ENCODE results near the gene S1PR3. TPM values are rescaled to one million over a fixed set of nuclear protein-coding genes. Genes with fewer than 3 reads are reported as not detected.

Gene S1PR3
- total RNA-seq, 1 donor from 2014 or later, result 3.4 TPM

GRCh38 chr9:88975966-88976889 lies 15.0 kb upstream of the S1PR3 start:
- no peak for DNase-seq
- H3K4me3 Mint-ChIP-seq, result peak overlapping the region; percentile 10
- peaks cover 12% of the 10 kb centered on the region for H3K27me3 Mint-ChIP-seq
- intact Hi-C loops (cut with micrococcal nuclease), result loop anchor here (1.0 kb wide), 1 partner anchor 13 kb away; no protein-coding TSS in a partner anchor
- peaks cover 10% of the 10 kb centered on the region for H3K4me1 Mint-ChIP-seq
- H3K36me3 Mint-ChIP-seq (ENCODE audit: low read depth), result no peaks in the 10 kb centered on the region
- peak overlapping the region; percentile 26 for H3K27ac Mint-ChIP-seq
- no peaks in the 10 kb centered on the region for H3K9me3 Mint-ChIP-seq

GRCh38 chr9:88976890-88977257 lies 14.4 kb upstream of the S1PR3 start:
- H3K9me3 Mint-ChIP-seq, result no peaks in the 10 kb centered on the region
- H3K36me3 Mint-ChIP-seq (ENCODE audit: low read depth), result no peaks in the 10 kb centered on the region
- H3K4me1 Mint-ChIP-seq, result peaks cover 10% of the 10 kb centered on the region
- DNase-seq, result no peak
- peaks cover 12% of the 10 kb centered on the region for H3K27me3 Mint-ChIP-seq
- intact Hi-C loops (cut with micrococcal nuclease), result loop anchor here (1.0 kb wide), 1 partner anchor 12 kb away; no protein-coding TSS in a partner anchor
- peak overlapping the region; percentile 5 for H3K27ac Mint-ChIP-seq
- H3K4me3 Mint-ChIP-seq, result peak overlapping the region; percentile 10

GRCh38 chr9:88978034-88978433 lies 13.2 kb upstream of the S1PR3 start:
- Mint-ChIP-seq H3K9me3 (peaks cover 4% of the 10 kb centered on the region), H3K27me3 (peaks cover 15% of the 10 kb centered on the region), H3K4me3 (no peak overlapping the region), H3K27ac (no peak overlapping the region), H3K36me3 (ENCODE audit: low read depth) (no peaks in the 10 kb centered on the region), H3K4me1 (peaks cover 10% of the 10 kb centered on the region)
- intact Hi-C loops (cut with micrococcal nuclease), result no loop called here
- DNase-seq, result no peak

- DNase-seq, result no peak
- Mint-ChIP-seq H3K27me3 (peaks cover 19% of the 10 kb centered on the region), H3K4me3 (no peak overlapping the region), H3K27ac (no peak overlapping the region), H3K36me3 (ENCODE audit: low read depth) (no peaks in the 10 kb centered on the region), H3K9me3 (peaks cover 4% of the 10 kb centered on the region), H3K4me1 (peaks cover 10% of the 10 kb centered on the region)
- intact Hi-C loops (cut with micrococcal nuclease), result no loop called here
Observed at GRCh38 chr9:88979021-88979420, 12.2 kb upstream of the S1PR3 start.

GRCh38 chr9:88979791-88980190 lies 11.5 kb upstream of the S1PR3 start:
- H3K36me3 Mint-ChIP-seq (ENCODE audit: low read depth), result no peaks in the 10 kb centered on the region
- H3K27me3 Mint-ChIP-seq, result peaks cover 23% of the 10 kb centered on the region
- no peak for DNase-seq
- no peak overlapping the region for H3K27ac Mint-ChIP-seq
- no peak overlapping the region for H3K4me3 Mint-ChIP-seq
- intact Hi-C loops (cut with micrococcal nuclease), result no loop called here
- peaks cover 4% of the 10 kb centered on the region for H3K9me3 Mint-ChIP-seq
- H3K4me1 Mint-ChIP-seq, result peaks cover 10% of the 10 kb centered on the region

- Mint-ChIP-seq H3K27me3 (peaks cover 26% of the 10 kb centered on the region), H3K4me3 (no peak overlapping the region), H3K36me3 (ENCODE audit: low read depth) (no peaks in the 10 kb centered on the region), H3K4me1 (peaks cover 10% of the 10 kb centered on the region), H3K9me3 (peaks cover 4% of the 10 kb centered on the region), H3K27ac (no peak overlapping the region)
- intact Hi-C loops (cut with micrococcal nuclease), result no loop called here
- DNase-seq, result no peak
Observed at GRCh38 chr9:88980740-88981203, 10.5 kb upstream of the S1PR3 start.

GRCh38 chr9:88983865-88984542 lies 7.3 kb upstream of the S1PR3 start:
- H3K9me3 Mint-ChIP-seq, result peaks cover 4% of the 10 kb centered on the region

GRCh38 chr9:88984543-88984883 lies 6.8 kb upstream of the S1PR3 start:
- peaks cover 13% of the 10 kb centered on the region for H3K4me1 Mint-ChIP-seq
- H3K27me3 Mint-ChIP-seq, result peaks cover 25% of the 10 kb centered on the region
- intact Hi-C loops (cut with micrococcal nuclease), result no loop called here
- H3K4me3 Mint-ChIP-seq, result no peak overlapping the region
- peaks cover 4% of the 10 kb centered on the region for H3K9me3 Mint-ChIP-seq
- DNase-seq, result no peak
- no peaks in the 10 kb centered on the region for H3K36me3 Mint-ChIP-seq (ENCODE audit: low read depth)
- H3K27ac Mint-ChIP-seq, result no peak overlapping the region

More at GRCh38 chr9:88983865-88984542, 7.3 kb upstream of the S1PR3 start:
- H3K4me1 Mint-ChIP-seq, result peaks cover 8% of the 10 kb centered on the region
- peaks cover 23% of the 10 kb centered on the region for H3K27me3 Mint-ChIP-seq
- DNase-seq, result no peak
- no peak overlapping the region for H3K4me3 Mint-ChIP-seq
- no peaks in the 10 kb centered on the region for H3K36me3 Mint-ChIP-seq (ENCODE audit: low read depth)
- no peak overlapping the region for H3K27ac Mint-ChIP-seq
- intact Hi-C loops (cut with micrococcal nuclease), result no loop called here

GRCh38 chr9:88985616-88986015 lies 5.7 kb upstream of the S1PR3 start:
- DNase-seq, result no peak
- intact Hi-C loops (cut with micrococcal nuclease), result loop anchor here (5.0 kb wide), 3 partner anchors 33 to 393 kb away; no protein-coding TSS in a partner anchor
- Mint-ChIP-seq H3K36me3 (ENCODE audit: low read depth) (no peaks in the 10 kb centered on the region), H3K4me3 (no peak overlapping the region), H3K27ac (no peak overlapping the region), H3K27me3 (peaks cover 25% of the 10 kb centered on the region), H3K4me1 (peaks cover 19% of the 10 kb centered on the region), H3K9me3 (peaks cover 4% of the 10 kb centered on the region)

- H3K27ac Mint-ChIP-seq, result no peak overlapping the region
- no peak overlapping the region for H3K4me3 Mint-ChIP-seq
- H3K36me3 Mint-ChIP-seq (ENCODE audit: low read depth), result no peaks in the 10 kb centered on the region
- H3K27me3 Mint-ChIP-seq, result peaks cover 29% of the 10 kb centered on the region
- intact Hi-C loops (cut with micrococcal nuclease), result loop anchor here (5.0 kb wide), 3 partner anchors 34 to 394 kb away; no protein-coding TSS in a partner anchor
- H3K9me3 Mint-ChIP-seq, result peaks cover 4% of the 10 kb centered on the region
- DNase-seq, result no peak
- peaks cover 20% of the 10 kb centered on the region for H3K4me1 Mint-ChIP-seq
Observed at GRCh38 chr9:88986776-88987175, 4.5 kb upstream of the S1PR3 start.

GRCh38 chr9:88987661-88988060 lies 3.6 kb upstream of the S1PR3 start:
- H3K4me1 Mint-ChIP-seq, result peaks cover 22% of the 10 kb centered on the region
- H3K4me3 Mint-ChIP-seq, result no peak overlapping the region
- H3K36me3 Mint-ChIP-seq (ENCODE audit: low read depth), result no peaks in the 10 kb centered on the region
- peaks cover 35% of the 10 kb centered on the region for H3K27me3 Mint-ChIP-seq
- no peak for DNase-seq
- H3K9me3 Mint-ChIP-seq, result no peaks in the 10 kb centered on the region
- H3K27ac Mint-ChIP-seq, result no peak overlapping the region
- intact Hi-C loops (cut with micrococcal nuclease), result loop anchor here (5.0 kb wide), 3 partner anchors 35 to 395 kb away; no protein-coding TSS in a partner anchor

GRCh38 chr9:88988796-88989641 lies 2.2 kb upstream of the S1PR3 start:
- DNase-seq, result peak; percentile 75
- no peaks in the 10 kb centered on the region for H3K36me3 Mint-ChIP-seq (ENCODE audit: low read depth)
- intact Hi-C loops (cut with micrococcal nuclease), result loop anchor here (1.0 to 5.0 kb wide), 4 partner anchors 13 to 397 kb away; no protein-coding TSS in a partner anchor
- peak overlapping the region; percentile 83 for H3K27ac Mint-ChIP-seq
- peaks cover 41% of the 10 kb centered on the region for H3K27me3 Mint-ChIP-seq
- peaks cover 22% of the 10 kb centered on the region for H3K4me1 Mint-ChIP-seq
- H3K4me3 Mint-ChIP-seq, result peak overlapping the region; percentile 74
- no peaks in the 10 kb centered on the region for H3K9me3 Mint-ChIP-seq

GRCh38 chr9:88990041-88990728 lies 1.1 kb upstream of the S1PR3 start:
- intact Hi-C loops (cut with micrococcal nuclease), result no loop called here
- no peak overlapping the region for H3K27ac Mint-ChIP-seq

More at GRCh38 chr9:88990041-88990728, 1.1 kb upstream of the S1PR3 start:
- no peak for DNase-seq
- Mint-ChIP-seq H3K36me3 (ENCODE audit: low read depth) (no peaks in the 10 kb centered on the region), H3K27me3 (peaks cover 37% of the 10 kb centered on the region), H3K4me3 (peak overlapping the region; percentile 74), H3K4me1 (peaks cover 22% of the 10 kb centered on the region), H3K9me3 (no peaks in the 10 kb centered on the region)
